Measurements from ENCODE around the gene C8A.

DNA sequence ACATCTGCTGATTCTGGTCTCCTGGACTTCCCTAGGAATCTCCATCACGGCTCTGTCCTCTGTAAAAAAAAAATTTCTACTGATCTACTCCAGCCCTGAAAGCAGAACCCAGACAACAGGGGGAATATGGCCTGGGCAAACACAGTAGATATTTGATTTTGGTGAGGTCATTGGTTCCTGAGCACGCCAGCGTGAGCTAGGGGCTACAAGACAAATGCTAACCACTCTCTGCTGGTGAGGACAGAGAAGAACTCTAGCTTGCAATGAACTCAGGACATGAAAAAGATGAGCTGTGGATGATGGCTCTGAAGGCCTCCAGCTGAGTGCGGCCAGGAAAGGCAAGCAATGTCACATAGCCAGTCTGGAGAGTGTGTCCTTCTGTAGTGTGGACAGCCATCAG lies 18.2 kb upstream of the C8A start:
- TF ChIP-seq POLR2A (IDR thresholded peaks at IDR 0.05) = no peak
- TF ChIP-seq, protein P1, sequence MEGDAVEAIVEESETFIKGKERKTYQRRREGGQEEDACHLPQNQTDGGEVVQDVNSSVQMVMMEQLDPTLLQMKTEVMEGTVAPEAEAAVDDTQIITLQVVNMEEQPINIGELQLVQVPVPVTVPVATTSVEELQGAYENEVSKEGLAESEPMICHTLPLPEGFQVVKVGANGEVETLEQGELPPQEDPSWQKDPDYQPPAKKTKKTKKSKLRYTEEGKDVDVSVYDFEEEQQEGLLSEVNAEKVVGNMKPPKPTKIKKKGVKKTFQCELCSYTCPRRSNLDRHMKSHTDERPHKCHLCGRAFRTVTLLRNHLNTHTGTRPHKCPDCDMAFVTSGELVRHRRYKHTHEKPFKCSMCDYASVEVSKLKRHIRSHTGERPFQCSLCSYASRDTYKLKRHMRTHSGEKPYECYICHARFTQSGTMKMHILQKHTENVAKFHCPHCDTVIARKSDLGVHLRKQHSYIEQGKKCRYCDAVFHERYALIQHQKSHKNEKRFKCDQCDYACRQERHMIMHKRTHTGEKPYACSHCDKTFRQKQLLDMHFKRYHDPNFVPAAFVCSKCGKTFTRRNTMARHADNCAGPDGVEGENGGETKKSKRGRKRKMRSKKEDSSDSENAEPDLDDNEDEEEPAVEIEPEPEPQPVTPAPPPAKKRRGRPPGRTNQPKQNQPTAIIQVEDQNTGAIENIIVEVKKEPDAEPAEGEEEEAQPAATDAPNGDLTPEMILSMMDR (IDR thresholded peaks at IDR 0.05) = no peak
- TF ChIP-seq EP300 (IDR thresholded peaks at IDR 0.05) = no peak
